ENCODE results near the gene CLEC16A. TPM values are rescaled to one million over a fixed set of nuclear protein-coding genes. Genes with fewer than 3 reads are reported as not detected.

The CLEC16A gene
- total and polyA plus RNA-seq, 9 of the 15 experiments (the other 6 are each of a cell fraction or from before 2014, with no cell fraction given) = 1.00 to 22.3 (median 10.0) TPM

- Histone ChIP-seq H4K20me1 (replicated peaks; ENCODE audit: control insufficient read depth, insufficient read depth, low read length) (no peaks in the 10 kb centered on the region), H3K9me3 (replicated peaks; ENCODE audit: control insufficient read depth, insufficient read depth, low read depth, low read length) (no peaks in the 10 kb centered on the region), H3K4me1 (replicated peaks in 1 of 2; ENCODE audit: control insufficient read depth in 2 of 2, insufficient read depth in 2 of 2, low read length in 2 of 2) (peaks cover 10 to 20% of the 10 kb centered on the region in 2 experiments; a peak in 4 of 5 replicates), H3K9ac (ENCODE audit: insufficient read depth in 1 of 2, low read depth in 2 of 2, low read length in 2 of 2) (peak overlapping the region in 1 of 2 experiments; percentile 10; a peak in 1 of 4 replicates), H3K4me3 (no peak overlapping the region), H2AFZ (ENCODE audit: low read depth, low read length) (no peak overlapping the region), H3K27me3 (ENCODE audit: control insufficient read depth in 2 of 2, insufficient read depth in 2 of 2, low read length in 2 of 2) (no peaks in the 10 kb centered on the region; a peak in 1 of 5 replicates), H3K4me2 (ENCODE audit: insufficient read depth, low read length) (no peak overlapping the region), H3K27ac (ENCODE audit: extremely low read depth, low read depth, low read length) (no peak overlapping the region), H3K79me2 (ENCODE audit: control insufficient read depth, insufficient read depth, low read length) (no peaks in the 10 kb centered on the region), H3K36me3 (ENCODE audit: control insufficient read depth, insufficient read depth, low read length) (peaks cover 17% of the 10 kb centered on the region), H3K9me1 (ENCODE audit: control insufficient read depth, insufficient read depth, low read length) (no peaks in the 10 kb centered on the region)
- ATAC-seq = no peak
- WGBS (ENCODE audit: insufficient coverage, low coverage, missing lambda C conversion rate) = 87% methylated on average over 16 of the region's 19 CpGs
- FAIRE-seq = no peak
- BruUV-seq (replicated peaks) = no TSS peak
- no peak for DNase-seq (ENCODE audit: extremely low read depth in 1 of 4, low spot score in 3 of 4)
- intact Hi-C loops (cut with micrococcal nuclease) (no loop called here), in situ Hi-C loops (cut with MboI) (no loop called here)
- no peak for TF ChIP-seq THRA (IDR thresholded peaks at IDR 0.05)
- no peak for TF ChIP-seq U2AF1 (optimal IDR thresholded peaks at IDR 0.05; ENCODE audit: low read depth, low read length)
- no peak for TF ChIP-seq RFX5 (IDR thresholded peaks at IDR 0.05; ENCODE audit: low read depth, low read length)
- no peak for TF ChIP-seq NFXL1 (CRISPR knock-in tag; IDR thresholded peaks at IDR 0.05)
- TF ChIP-seq ZNF165 (CRISPR knock-in tag; IDR thresholded peaks at IDR 0.05; ENCODE audit: borderline replicate concordance) = no peak
- TF ChIP-seq ZNF175 (CRISPR knock-in tag; IDR thresholded peaks at IDR 0.05; ENCODE audit: low read depth) = no peak
- TF ChIP-seq NFRKB (IDR thresholded peaks at IDR 0.05; ENCODE audit: low read depth) = no peak
- no peak for TF ChIP-seq FOXP4 (CRISPR knock-in tag; IDR thresholded peaks at IDR 0.05; ENCODE audit: borderline replicate concordance)
- no peak for TF ChIP-seq CHD4 (IDR thresholded peaks at IDR 0.05; ENCODE audit: insufficient read depth, insufficient replicate concordance, low read depth, low read length, poor library complexity, severe bottlenecking)
- TF ChIP-seq MXD1 (CRISPR knock-in tag; IDR thresholded peaks at IDR 0.05; ENCODE audit: borderline replicate concordance, poor library complexity, severe bottlenecking) = no peak
- no peak for TF ChIP-seq SMAD2 (IDR thresholded peaks at IDR 0.05; ENCODE audit: low read depth, low read length)
- CTCF ChIA-PET (ENCODE audit: low intra/inter-chr PET ratio) = no interaction called here
- POLR2A ChIA-PET = interaction anchor here (0.7 to 1.0 kb wide), 4 partner anchors 8 to 19 kb away, joined by 3 to 5 read pairs (median 4); no protein-coding TSS in a partner anchor
These were observed 226.5 kb downstream of the CLEC16A start for GRCh38 chr16:11170696-11171447.

Data from K562 (cell line).